HepG2 (cell line): ENCODE measurements around the gene PSMG3. TPM values are rescaled to one million over a fixed set of nuclear protein-coding genes. Genes with fewer than 3 reads are reported as not detected.

Source experiments
- ESRRA ChIP-seq: sonication (generic); formaldehyde crosslinking; IDR thresholded peaks from 2 replicates; pipeline ENCODE4 v1.5.1; 2020; ENCODE audit warnings: mild to moderate bottlenecking, low read depth, missing genetic modification reagents
- GATA4 ChIP-seq: sonication (generic); IDR thresholded peaks from 2 replicates; pipeline ENCODE4 v1.6.1; 2016; ENCODE audit warnings: antibody characterized with exemption, low read depth, borderline replicate concordance
- MATR3 ChIP-seq: sonication (generic); formaldehyde crosslinking; IDR thresholded peaks from 2 replicates; pipeline ENCODE4 v1.4.0; 2020; ENCODE audit warnings: missing genetic modification reagents
- MED1 ChIP-seq: sonication (generic); formaldehyde crosslinking; IDR thresholded peaks from 2 replicates; pipeline ENCODE4 v1.4.0; 2020; ENCODE audit warnings: missing genetic modification reagents
- RXRA ChIP-seq: sonication (generic); formaldehyde crosslinking; IDR thresholded peaks from 2 replicates; pipeline ENCODE4 v1.5.1; 2020; ENCODE audit warnings: missing genetic modification reagents
- YEATS2 ChIP-seq: sonication (generic); formaldehyde crosslinking; IDR thresholded peaks from 2 replicates; pipeline ENCODE4 v1.4.0; 2020; ENCODE audit warnings: missing genetic modification reagents, borderline replicate concordance
- ZFYVE20 ChIP-seq: sonication (generic); formaldehyde crosslinking; IDR thresholded peaks from 2 replicates; pipeline ENCODE4 v1.8.0; 2023; ENCODE audit warnings: low read depth, mild to moderate bottlenecking, moderate library complexity, missing genetic modification reagents, borderline replicate concordance
- ZNF101 ChIP-seq: sonication (generic); formaldehyde crosslinking; IDR thresholded peaks from 2 replicates; pipeline ENCODE4 v1.4.0; 2020; ENCODE audit warnings: mild to moderate bottlenecking, low read depth, missing genetic modification reagents, borderline replicate concordance
- ZNF484 ChIP-seq: sonication (generic); formaldehyde crosslinking; IDR thresholded peaks from 2 replicates; pipeline ENCODE4 v1.5.1; 2020; ENCODE audit warnings: mild to moderate bottlenecking, low read depth, missing genetic modification reagents, borderline replicate concordance
- ZNF709 ChIP-seq: sonication (generic); formaldehyde crosslinking; IDR thresholded peaks from 2 replicates; pipeline ENCODE4 v1.5.0; 2020; ENCODE audit warnings: mild to moderate bottlenecking, missing genetic modification reagents
- ZNF850 ChIP-seq: sonication (generic); formaldehyde crosslinking; conservative IDR thresholded peaks from 2 replicates; pipeline ENCODE4 v1.9.0; 2021; ENCODE audit warnings: mild to moderate bottlenecking, missing genetic modification reagents
- ZNF883 ChIP-seq: sonication (generic); formaldehyde crosslinking; IDR thresholded peaks from 2 replicates; pipeline ENCODE4 v1.5.1; 2020; ENCODE audit warnings: mild to moderate bottlenecking, missing genetic modification reagents; ENCODE audit errors: not compliant biosample characterization
- polyA plus RNA-seq, 8 experiments: library from polyadenylated mRNA; depleted of rRNA in 3 of 8; stranded (reverse) in 7 of 8; unstranded in 1 of 8; fragments of >200 nt; fragmentation: Illumina TruSeq in 4 of 8; extraction: Trizol in 4 of 8; gene quantifications; 2 replicates each; pipeline versions ENCODE4 v1.2.1 to v1.2.3, GENCODE V29; 2011 to 2016; ENCODE audit warnings: low read depth in 4 of 8, missing spikeins in 1 of 8, mixed read lengths in 1 of 8; ENCODE audit not compliant: insufficient read depth in 1 of 8
- total RNA-seq, 5 experiments: library from RNA; depleted of rRNA; stranded (reverse); fragments of >200 nt; fragmentation: Illumina TruSeq; extraction: Trizol; gene quantifications; 2 replicates each; pipeline ENCODE4 v1.2.3, GENCODE V29; 2016; ENCODE audit warnings: low read depth in 1 of 5
- TF ChIP-seq, protein P1 (sequence below): sonication (generic); formaldehyde crosslinking; conservative IDR thresholded peaks from 2 replicates; pipeline ENCODE4 v1.8.0; 2022; ENCODE audit warnings: mild to moderate bottlenecking, moderate library complexity, missing genetic modification reagents
- TF ChIP-seq, protein P2 (sequence below): IDR thresholded peaks from 2 replicates; pipeline ENCODE4 v1.6.1; 2012; ENCODE audit warnings: inconsistent platforms
- TF ChIP-seq, protein P3 (sequence below), 2 experiments: IDR thresholded peaks; 2 replicates each; pipeline ENCODE4 v1.6.1; 2011 to 2012; ENCODE audit warnings: low read length in 2 of 2, borderline replicate concordance in 1 of 2, low read depth in 1 of 2, mild to moderate bottlenecking in 1 of 2, moderate library complexity in 1 of 2
- TF ChIP-seq, protein P4 (sequence below): sonication (generic); formaldehyde crosslinking; IDR thresholded peaks from 2 replicates; pipeline ENCODE4 v1.8.0; 2022; ENCODE audit warnings: missing genetic modification reagents, low read depth, mild to moderate bottlenecking, borderline replicate concordance
- TF ChIP-seq, protein P5 (sequence below): IDR thresholded peaks from 2 replicates; pipeline ENCODE4 v1.6.1; 2016; ENCODE audit warnings: missing biosample characterization, missing genetic modification reagents, low read depth

The PSMG3 gene
- total and polyA plus RNA-seq, 2 of the 13 experiments (the other 11 are each of a cell fraction or from before 2014, with no cell fraction given), result 29.6 to 48.4 TPM

DNA sequence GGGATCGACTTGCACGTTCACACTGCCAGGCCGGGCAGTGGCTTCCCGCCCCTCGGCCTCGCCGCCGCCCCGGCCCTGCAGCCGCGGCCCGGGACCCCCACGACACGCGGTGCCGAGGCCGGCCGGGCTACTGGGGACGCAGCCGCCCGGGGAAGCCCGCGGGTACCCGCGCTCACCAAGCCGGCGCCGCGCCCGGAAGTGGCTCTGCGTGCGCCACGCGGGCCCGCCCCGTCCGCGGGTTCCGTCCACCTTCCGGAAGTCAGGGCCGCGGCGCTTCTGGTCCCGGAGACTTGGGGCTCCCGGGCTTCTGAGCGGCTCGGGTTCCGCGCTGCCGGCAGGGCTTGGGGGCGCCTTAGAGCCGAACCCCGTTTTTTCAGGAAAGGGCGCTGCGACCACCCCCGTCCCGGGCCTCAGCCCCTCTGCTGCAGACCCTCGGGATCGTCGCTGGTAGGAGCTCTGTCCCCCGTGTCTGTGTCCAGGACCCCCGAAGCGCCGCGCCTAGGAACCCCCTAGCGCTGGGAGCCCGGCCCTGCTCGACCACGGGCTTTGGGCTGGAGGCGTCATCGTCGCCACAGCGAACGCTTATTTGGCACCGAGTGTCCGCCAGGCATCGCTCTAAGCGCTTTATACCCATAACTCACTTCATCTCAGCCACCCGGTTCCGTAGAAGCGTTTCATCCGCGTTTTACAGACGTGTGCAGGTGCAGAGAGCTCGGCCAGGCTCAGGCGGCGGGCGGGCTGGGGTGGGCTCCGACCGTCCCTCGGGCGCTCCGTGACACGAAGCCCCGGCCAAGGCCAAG lies at the start of gene PSMG3 (continued):
- TF ChIP-seq ESRRA (CRISPR knock-in tag) (no peak), ZNF850 (CRISPR knock-in tag) (peak; percentile 83; the same call in 1 of the 2 replicates), ZFYVE20 (no peak), MED1 (CRISPR knock-in tag) (peak; percentile 72), RXRA (peak; percentile 10; the same call in 1 of the 2 replicates), ZNF883 (CRISPR knock-in tag) (peak; percentile 79), YEATS2 (CRISPR knock-in tag) (peak; percentile 93), MATR3 (CRISPR knock-in tag) (no peak), GATA4 (no peak), ZNF709 (peak; percentile 47; the same call in 1 of the 2 replicates), ZNF484 (CRISPR knock-in tag) (no peak), ZNF101 (no peak; the same call in 1 of the 2 replicates)
- TF ChIP-seq, protein P1, sequence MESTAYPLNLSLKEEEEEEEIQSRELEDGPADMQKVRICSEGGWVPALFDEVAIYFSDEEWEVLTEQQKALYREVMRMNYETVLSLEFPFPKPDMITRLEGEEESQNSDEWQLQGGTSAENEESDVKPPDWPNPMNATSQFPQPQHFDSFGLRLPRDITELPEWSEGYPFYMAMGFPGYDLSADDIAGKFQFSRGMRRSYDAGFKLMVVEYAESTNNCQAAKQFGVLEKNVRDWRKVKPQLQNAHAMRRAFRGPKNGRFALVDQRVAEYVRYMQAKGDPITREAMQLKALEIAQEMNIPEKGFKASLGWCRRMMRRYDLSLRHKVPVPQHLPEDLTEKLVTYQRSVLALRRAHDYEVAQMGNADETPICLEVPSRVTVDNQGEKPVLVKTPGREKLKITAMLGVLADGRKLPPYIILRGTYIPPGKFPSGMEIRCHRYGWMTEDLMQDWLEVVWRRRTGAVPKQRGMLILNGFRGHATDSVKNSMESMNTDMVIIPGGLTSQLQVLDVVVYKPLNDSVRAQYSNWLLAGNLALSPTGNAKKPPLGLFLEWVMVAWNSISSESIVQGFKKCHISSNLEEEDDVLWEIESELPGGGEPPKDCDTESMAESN, result peak; percentile 81; the same call in 1 of the 2 replicates
- TF ChIP-seq, protein P2, sequence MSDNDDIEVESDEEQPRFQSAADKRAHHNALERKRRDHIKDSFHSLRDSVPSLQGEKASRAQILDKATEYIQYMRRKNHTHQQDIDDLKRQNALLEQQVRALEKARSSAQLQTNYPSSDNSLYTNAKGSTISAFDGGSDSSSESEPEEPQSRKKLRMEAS, result peak; percentile 77
- TF ChIP-seq, protein P3, sequence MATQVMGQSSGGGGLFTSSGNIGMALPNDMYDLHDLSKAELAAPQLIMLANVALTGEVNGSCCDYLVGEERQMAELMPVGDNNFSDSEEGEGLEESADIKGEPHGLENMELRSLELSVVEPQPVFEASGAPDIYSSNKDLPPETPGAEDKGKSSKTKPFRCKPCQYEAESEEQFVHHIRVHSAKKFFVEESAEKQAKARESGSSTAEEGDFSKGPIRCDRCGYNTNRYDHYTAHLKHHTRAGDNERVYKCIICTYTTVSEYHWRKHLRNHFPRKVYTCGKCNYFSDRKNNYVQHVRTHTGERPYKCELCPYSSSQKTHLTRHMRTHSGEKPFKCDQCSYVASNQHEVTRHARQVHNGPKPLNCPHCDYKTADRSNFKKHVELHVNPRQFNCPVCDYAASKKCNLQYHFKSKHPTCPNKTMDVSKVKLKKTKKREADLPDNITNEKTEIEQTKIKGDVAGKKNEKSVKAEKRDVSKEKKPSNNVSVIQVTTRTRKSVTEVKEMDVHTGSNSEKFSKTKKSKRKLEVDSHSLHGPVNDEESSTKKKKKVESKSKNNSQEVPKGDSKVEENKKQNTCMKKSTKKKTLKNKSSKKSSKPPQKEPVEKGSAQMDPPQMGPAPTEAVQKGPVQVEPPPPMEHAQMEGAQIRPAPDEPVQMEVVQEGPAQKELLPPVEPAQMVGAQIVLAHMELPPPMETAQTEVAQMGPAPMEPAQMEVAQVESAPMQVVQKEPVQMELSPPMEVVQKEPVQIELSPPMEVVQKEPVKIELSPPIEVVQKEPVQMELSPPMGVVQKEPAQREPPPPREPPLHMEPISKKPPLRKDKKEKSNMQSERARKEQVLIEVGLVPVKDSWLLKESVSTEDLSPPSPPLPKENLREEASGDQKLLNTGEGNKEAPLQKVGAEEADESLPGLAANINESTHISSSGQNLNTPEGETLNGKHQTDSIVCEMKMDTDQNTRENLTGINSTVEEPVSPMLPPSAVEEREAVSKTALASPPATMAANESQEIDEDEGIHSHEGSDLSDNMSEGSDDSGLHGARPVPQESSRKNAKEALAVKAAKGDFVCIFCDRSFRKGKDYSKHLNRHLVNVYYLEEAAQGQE (IDR thresholded peaks at IDR 0.05; ENCODE audit: borderline replicate concordance in 1 of 2, low read depth in 1 of 2, low read length in 2 of 2), result peak in 1 of 2 experiments; percentile 61; a peak in 1 of 4 replicates
- TF ChIP-seq, protein P4, sequence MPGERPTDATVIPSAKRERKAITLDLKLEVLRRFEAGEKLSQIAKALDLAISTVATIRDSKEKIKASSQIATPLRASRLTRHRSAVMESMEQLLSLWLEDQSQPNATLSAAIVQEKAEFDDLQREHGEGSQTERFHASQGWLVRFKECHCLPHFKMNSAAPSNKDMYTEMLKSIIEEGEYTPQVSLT (CRISPR knock-in tag), result no peak
- TF ChIP-seq, protein P5, sequence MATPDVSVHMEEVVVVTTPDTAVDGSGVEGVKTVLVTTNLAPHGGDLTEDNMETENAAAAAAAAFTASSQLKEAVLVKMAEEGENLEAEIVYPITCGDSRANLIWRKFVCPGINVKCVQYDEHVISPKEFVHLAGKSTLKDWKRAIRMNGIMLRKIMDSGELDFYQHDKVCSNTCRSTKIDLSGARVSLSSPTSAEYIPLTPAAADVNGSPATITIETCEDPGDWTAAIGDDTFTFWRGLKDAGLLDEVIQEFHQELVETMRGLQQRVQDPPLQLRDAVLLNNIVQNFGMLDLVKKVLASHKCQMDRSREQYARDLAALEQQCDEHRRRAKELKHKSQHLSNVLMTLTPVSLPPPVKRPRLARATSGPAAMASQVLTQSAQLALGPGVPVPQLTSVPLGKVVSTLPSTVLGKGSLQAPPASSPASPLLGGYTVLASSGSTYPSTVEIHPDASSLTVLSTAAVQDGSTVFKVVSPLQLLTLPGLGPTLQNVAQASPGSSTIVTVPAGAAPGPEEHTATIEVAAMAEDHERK (CRISPR knock-in tag), result peak; percentile 93
